Heart left ventricle (tissue), 16 donors: Measurements from ENCODE around the gene NPTXR. TPM values are rescaled to one million over a fixed set of nuclear protein-coding genes. Genes with fewer than 3 reads are reported as not detected.

ENCODE experiments used
- ATAC-seq, 4 donors: fragments of 200-7000 bp; cut with Tn5 transposase; one replicate each; pipeline ENCODE4 v1.9.1; 2020 to 2022; ENCODE audit warnings: moderate library complexity in 4 of 4, mild to moderate bottlenecking in 3 of 4, moderate number of reproducible peaks in 1 of 4
- DNase-seq, 5 donors: peaks; one replicate each; pipeline ENCODE4 v3.0.0-alpha.2; 2020
- H3K27ac ChIP-seq, 12 donors: fragments of 200-600 bp; sonication (generic) in 4 of 12; one replicate each; pipeline versions ENCODE4 v1.5.0 to v1.8.0; 2016 to 2022; ENCODE audit warnings: mild to moderate bottlenecking in 2 of 12
- H3K27me3 ChIP-seq, 9 donors: fragments of 200-600 bp; sonication (generic) in 2 of 9; one replicate each; pipeline versions ENCODE4 v1.5.1 to v1.8.0; 2016 to 2022; ENCODE audit warnings: mild to moderate bottlenecking in 3 of 9
- H3K36me3 ChIP-seq, 9 donors: fragments of 200-600 bp; sonication (generic) in 2 of 9; one replicate each; pipeline versions ENCODE4 v1.5.0 to v1.8.0; 2018 to 2022; ENCODE audit warnings: mild to moderate bottlenecking in 2 of 9
- H3K4me1 ChIP-seq, 12 donors: fragments of 200-600 bp; sonication (generic) in 4 of 12; one replicate each; pipeline versions ENCODE4 v1.5.0 to v1.8.0; 2016 to 2022; ENCODE audit warnings: mild to moderate bottlenecking in 3 of 12
- H3K4me3 ChIP-seq, 12 donors: fragments of 200-600 bp; sonication (generic) in 4 of 12; one replicate each; pipeline versions ENCODE4 v1.5.0 to v1.8.0; 2017 to 2022; ENCODE audit warnings: mild to moderate bottlenecking in 9 of 12, moderate library complexity in 4 of 12
- H3K9me3 ChIP-seq, 12 donors: fragments of 200-600 bp; sonication (generic) in 4 of 12; one replicate each; pipeline versions ENCODE4 v1.5.0 to v1.8.0; 2016 to 2022; ENCODE audit warnings: mild to moderate bottlenecking in 1 of 12
- POLR2A ChIP-seq, 2 donors: fragments of 450-650 bp; IDR thresholded peaks; one replicate each; pipeline ENCODE4 v1.6.1; 2017; ENCODE audit warnings: antibody characterized with exemption in 2 of 2, mild to moderate bottlenecking in 2 of 2, moderate library complexity in 2 of 2
- WGBS, 4 donors: extraction: QIAGEN DNeasy Blood & Tissue Kit in 2 of 4; methylation state at CpG; one replicate each; pipeline versions ENCODE4 v1.1.5 to v1.1.7; 2013 to 2018; 5-methylcytosine and 5-hydroxymethylcytosine counted together
- intact Hi-C, 10 donors: fragments of 100-400 bp; cut with DNase I; formaldehyde crosslinking; loops; one replicate each; pipeline versions ENCODE4 v1.11.1 to v1.14.2; 2022
- polyA plus RNA-seq, 2 donors: library from polyadenylated mRNA; stranded (reverse); fragments of 200-250 nt; gene quantifications; one replicate each; pipeline ENCODE4 v1.2.3, GENCODE V29; 2013
- total RNA-seq, 9 donors: library from RNA; depleted of rRNA in 2 of 9; stranded (reverse); fragments of >200 nt in 2 of 9; fragmentation: NEBNext Ultra II Directional in 3 of 9; extraction: Animal tissue kit (Norgen Biotek cat#: 25700) in 3 of 9; gene quantifications; one replicate each; pipeline versions ENCODE4 v1.1.0 to v1.2.4, GENCODE V29; 2016 to 2023
- TF ChIP-seq, protein P1 (sequence below), 12 donors: fragments of 200-600 bp; sonication (generic) in 4 of 12; IDR thresholded peaks; one replicate each; pipeline versions ENCODE4 v1.5.0 to v1.8.0; 2018 to 2022; ENCODE audit warnings: antibody characterized with exemption in 12 of 12, mild to moderate bottlenecking in 5 of 12
- donor health status: ischemic (EF 13 %, LVEDD 7.1; RV severe dilation, severe dysfunction).
- donor health status: healthy with polysubstance abuse.
- donor health status: DM: no; HTN: yes; CAD: no.
- donor health status: DM: no; HTN: no; CAD: no.
- donor health status: ischemic (EF 25% LVEDD 6.9; RV normal size, moderate dysfunction).
- donor health status: ischemic (EF 25% LVEDD 5.7; RV mildly dilated, moderate dysfunction).
- donor health status: healthy.
- donor health status: DM: yes; HTN: yes; CAD: no.
- donor health status: ischemic (EF 35%, LVEDD 5.7; RV mildly dilated, moderate dysfunction).
- donor health status: nonischemic (EF 11% LVEDD 7.7; RV severe dilation, severe dysfunction).
- donor health status: DM: yes; HTN: yes; CAD: no.
- donor health status: PGD.
- donor health status: ischemic (EF 29% LVEDD 5.4; RV normal size, mild dysfunction).
- donor health status: nonischemic (EF 23%, LVEDD 6.1; RV moderate dilation, normal function).

NPTXR gene
- total and polyA plus RNA-seq, 11 donors: 15.4 to 34.0 (median 19.1) TPM

- ATAC-seq (no peak), DNase-seq (no peak)
- 94 to 99% (median 96%) methylated on average over 5 of the region's 5 CpGs for WGBS, 4 donors
- Histone ChIP-seq H3K4me3 (no peak overlapping the region), H3K36me3 (no peaks in the 10 kb centered on the region), H3K27me3 (no peaks in the 10 kb centered on the region), H3K9me3 (no peaks in the 10 kb centered on the region), H3K4me1 (no peaks in the 10 kb centered on the region), H3K27ac (no peak overlapping the region)
- intact Hi-C loops: no loop called here
- TF ChIP-seq, protein P1, sequence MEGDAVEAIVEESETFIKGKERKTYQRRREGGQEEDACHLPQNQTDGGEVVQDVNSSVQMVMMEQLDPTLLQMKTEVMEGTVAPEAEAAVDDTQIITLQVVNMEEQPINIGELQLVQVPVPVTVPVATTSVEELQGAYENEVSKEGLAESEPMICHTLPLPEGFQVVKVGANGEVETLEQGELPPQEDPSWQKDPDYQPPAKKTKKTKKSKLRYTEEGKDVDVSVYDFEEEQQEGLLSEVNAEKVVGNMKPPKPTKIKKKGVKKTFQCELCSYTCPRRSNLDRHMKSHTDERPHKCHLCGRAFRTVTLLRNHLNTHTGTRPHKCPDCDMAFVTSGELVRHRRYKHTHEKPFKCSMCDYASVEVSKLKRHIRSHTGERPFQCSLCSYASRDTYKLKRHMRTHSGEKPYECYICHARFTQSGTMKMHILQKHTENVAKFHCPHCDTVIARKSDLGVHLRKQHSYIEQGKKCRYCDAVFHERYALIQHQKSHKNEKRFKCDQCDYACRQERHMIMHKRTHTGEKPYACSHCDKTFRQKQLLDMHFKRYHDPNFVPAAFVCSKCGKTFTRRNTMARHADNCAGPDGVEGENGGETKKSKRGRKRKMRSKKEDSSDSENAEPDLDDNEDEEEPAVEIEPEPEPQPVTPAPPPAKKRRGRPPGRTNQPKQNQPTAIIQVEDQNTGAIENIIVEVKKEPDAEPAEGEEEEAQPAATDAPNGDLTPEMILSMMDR (IDR thresholded peaks at IDR 0.05): no peak
- TF ChIP-seq POLR2A (IDR thresholded peaks at IDR 0.05): no peak
Measured at GRCh38 chr22:38834991-38835390, 8.8 kb downstream of the NPTXR start.

DNA sequence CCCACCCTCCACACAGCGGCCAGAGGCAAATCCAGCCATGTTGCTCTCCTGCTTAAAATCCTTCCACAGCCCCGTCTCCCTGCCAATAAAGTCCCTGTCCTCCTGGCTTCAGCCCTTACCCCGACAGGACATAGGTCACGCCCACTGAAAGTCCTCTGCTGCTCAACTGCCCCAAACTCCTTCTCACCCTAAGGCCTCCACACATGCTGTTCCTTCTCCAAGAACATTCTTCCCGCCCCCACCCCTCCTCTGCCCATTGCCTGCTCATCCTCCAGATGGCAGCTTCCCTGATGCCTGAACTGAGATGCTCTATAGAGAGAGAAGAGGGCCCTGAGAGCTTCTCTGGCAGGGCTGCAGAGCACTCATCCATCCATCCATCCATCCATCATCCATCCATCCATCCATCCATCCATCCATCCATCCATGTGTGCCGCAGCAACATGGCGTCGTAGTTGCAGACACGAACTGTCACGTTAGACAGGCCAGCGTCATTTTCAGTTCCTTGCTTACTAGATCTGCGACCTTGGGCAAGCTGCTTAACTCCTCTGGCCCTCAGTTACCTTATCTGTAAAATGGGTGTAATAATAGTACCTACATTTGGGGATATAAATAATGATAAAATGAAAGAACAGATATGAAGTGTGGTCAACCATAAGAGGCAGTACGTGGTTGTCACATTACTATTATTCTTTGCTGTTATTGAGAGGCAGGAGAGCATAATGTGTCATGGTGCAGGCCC lies 9.4 kb downstream of the NPTXR start:
- Histone ChIP-seq H3K4me3 (no peak overlapping the region), H3K4me1 (no peaks in the 10 kb centered on the region), H3K36me3 (no peaks in the 10 kb centered on the region), H3K9me3 (no peaks in the 10 kb centered on the region), H3K27ac (no peak overlapping the region), H3K27me3 (no peaks in the 10 kb centered on the region)
- no peak for ATAC-seq
- WGBS, 4 donors: 83 to 88% (median 84%) methylated on average over 13 of the region's 13 CpGs
- no peak for DNase-seq
- no peak for TF ChIP-seq POLR2A (IDR thresholded peaks at IDR 0.05)
- TF ChIP-seq, protein P1 (IDR thresholded peaks at IDR 0.05): no peak
- intact Hi-C loops: no loop called here

DNA sequence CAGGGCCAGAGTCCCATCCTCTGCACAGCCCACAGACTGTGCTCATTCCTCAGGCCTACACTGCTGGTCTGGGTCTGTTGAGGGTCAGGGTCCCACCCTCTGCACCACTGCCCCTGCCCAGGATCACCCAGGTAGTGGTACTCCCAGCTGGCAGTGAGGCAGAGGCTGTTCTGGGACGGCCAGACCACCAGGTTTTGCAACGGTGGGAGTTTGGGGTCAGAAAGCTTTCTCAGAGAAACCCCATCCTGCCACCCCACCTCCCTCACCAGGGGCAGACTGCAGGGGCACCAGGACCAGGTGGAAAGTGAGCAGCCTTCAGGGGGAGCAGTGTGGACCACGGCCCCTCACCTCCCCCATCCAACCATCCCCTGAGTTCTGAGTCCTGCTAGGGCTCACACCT lies 10.8 kb downstream of the NPTXR start:
- Histone ChIP-seq H3K36me3 (no peaks in the 10 kb centered on the region), H3K4me3 (no peak overlapping the region), H3K27ac (no peak overlapping the region), H3K27me3 (no peaks in the 10 kb centered on the region), H3K9me3 (no peaks in the 10 kb centered on the region), H3K4me1 (no peaks in the 10 kb centered on the region)
- no peak for TF ChIP-seq POLR2A (IDR thresholded peaks at IDR 0.05)
- TF ChIP-seq, protein P1 (IDR thresholded peaks at IDR 0.05): no peak
- WGBS, 4 donors: 56 to 88% (median 76%) methylated on average over 1 to 3 of the region's 3 CpGs
- no peak for DNase-seq
- intact Hi-C loops: no loop called here
- no peak for ATAC-seq

DNA sequence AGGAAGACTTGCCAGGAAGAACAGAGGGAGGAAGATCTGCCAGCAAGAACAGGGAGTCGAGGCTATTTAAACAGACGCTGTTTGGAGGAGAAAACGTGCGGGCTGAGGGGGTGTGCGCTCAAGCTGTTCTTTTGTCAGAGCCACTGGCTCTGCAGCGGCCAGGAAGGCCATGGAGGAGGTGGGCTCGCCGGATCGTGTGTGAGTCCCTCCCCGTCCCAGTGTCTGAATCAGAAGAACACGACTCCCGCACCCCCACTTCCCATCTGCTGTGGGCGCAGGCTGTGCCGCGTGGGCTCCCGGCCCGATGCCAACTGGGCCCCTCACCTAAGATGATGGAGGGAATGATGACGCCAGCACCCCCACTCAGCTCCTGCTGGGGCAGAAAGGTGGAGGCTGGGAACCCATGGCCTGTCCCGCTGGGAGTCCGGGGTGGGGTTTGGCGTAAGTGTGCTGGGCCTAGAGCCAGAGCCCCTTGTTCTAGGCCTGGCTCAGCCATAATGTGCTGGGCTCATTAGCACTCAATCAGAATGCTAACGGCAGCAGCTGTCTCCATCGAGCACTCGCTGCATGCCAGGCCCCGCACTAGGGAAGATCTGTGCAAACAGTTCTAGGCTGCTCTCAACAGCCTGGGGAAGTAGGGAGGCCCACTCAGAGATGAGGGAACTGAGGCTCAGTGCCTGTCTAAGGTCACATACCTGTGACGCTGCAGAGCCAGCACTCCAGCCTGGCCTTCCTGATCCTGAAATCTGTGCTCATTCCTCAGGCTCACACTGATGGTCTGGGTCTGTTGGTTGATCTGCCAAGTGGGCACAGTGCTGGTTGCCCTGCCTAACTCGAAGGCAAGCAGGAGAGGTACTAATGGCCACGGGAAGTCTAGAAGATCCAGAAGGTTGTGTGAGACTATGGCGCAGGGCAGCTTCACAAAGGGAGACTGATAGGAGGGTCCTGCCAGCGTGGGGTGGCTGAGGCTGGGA lies 11.5 kb downstream of the NPTXR start:
- no peaks in the 10 kb centered on the region for H3K4me1 ChIP-seq
- DNase-seq (no peak), ATAC-seq (no peak)
- no peaks in the 10 kb centered on the region for H3K27me3 ChIP-seq
- no peak for TF ChIP-seq POLR2A (IDR thresholded peaks at IDR 0.05)
- TF ChIP-seq, protein P1 (IDR thresholded peaks at IDR 0.05): no peak
- H3K4me3 ChIP-seq: no peak overlapping the region
- H3K36me3 ChIP-seq: no peaks in the 10 kb centered on the region
- WGBS, 4 donors: 75 to 81% (median 80%) methylated on average over 25 to 30 of the region's 30 CpGs
- intact Hi-C loops: no loop called here
- H3K27ac ChIP-seq: no peak overlapping the region
- H3K9me3 ChIP-seq: no peaks in the 10 kb centered on the region
